Gastrocnemius medialis (tissue), 4 donors: Measurements from ENCODE around the gene FLNB.

Experiments
- POLR2A ChIP-seq, 2 donors: fragments of 450-650 bp; IDR thresholded peaks; one replicate each; pipeline ENCODE4 v1.6.1; 2017; ENCODE audit warnings: antibody characterized with exemption in 2 of 2, mild to moderate bottlenecking in 2 of 2, moderate library complexity in 2 of 2
- TF ChIP-seq, protein P1 (sequence below), 5 experiments: fragments of 450-650 bp in 3 of 5; fragments of 200-600 bp in 2 of 5; sonication (generic) in 2 of 5; IDR thresholded peaks in 4 of 5; conservative IDR thresholded peaks in 1 of 5; 1 replicate in 4 of 5; 2 replicates in 1 of 5; pipeline ENCODE4 v1.5.1; 2016 to 2019; ENCODE audit warnings: antibody characterized with exemption in 5 of 5, mild to moderate bottlenecking in 3 of 5, moderate library complexity in 3 of 5

DNA sequence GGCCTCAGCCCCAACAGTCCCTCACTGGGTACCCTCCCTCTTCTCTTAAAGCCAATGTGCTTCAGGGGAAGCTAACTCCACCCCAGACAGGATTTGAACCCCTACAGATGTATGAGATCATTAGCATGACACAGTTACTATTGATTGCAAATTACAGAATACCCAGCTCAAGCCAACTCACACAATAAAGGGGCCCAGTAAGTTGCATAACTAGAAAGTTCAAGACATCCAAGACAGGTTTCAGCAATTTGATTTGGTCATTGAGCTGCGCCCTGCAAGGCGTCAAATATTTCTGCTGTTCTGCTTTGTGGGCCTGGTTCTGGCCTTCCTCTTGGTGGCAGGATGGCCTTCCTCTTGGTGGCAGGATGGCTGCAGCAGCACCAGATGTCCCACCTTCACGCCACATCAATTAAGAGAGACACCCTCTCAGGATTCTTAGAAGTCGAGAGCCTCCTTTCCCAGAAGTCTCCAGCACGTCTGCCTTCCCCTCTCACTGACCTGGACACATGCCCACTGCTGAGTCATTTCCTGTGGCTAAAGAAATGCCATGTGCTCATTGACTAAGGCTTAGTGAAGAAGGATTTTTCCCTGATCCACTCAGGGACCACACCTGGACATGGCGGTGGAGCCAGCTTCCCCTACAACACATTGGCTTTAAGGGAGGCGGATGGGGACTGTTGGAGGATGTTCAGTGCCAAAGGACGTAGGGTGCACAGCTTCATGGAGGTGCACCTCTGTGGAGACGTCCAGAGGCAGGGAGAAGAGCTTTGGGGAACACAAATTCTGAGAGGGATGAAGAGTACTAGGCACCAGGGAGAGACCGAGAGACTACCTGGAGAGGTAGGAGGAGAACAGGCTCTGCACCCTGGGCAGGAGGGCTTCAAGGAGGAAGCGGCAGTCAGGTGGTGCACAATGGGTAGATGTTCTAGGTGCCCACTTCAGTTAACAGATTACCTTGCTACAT lies 153.5 kb downstream of the FLNB start:
- no peak for TF ChIP-seq POLR2A (IDR thresholded peaks at IDR 0.05)
- TF ChIP-seq, protein P1, sequence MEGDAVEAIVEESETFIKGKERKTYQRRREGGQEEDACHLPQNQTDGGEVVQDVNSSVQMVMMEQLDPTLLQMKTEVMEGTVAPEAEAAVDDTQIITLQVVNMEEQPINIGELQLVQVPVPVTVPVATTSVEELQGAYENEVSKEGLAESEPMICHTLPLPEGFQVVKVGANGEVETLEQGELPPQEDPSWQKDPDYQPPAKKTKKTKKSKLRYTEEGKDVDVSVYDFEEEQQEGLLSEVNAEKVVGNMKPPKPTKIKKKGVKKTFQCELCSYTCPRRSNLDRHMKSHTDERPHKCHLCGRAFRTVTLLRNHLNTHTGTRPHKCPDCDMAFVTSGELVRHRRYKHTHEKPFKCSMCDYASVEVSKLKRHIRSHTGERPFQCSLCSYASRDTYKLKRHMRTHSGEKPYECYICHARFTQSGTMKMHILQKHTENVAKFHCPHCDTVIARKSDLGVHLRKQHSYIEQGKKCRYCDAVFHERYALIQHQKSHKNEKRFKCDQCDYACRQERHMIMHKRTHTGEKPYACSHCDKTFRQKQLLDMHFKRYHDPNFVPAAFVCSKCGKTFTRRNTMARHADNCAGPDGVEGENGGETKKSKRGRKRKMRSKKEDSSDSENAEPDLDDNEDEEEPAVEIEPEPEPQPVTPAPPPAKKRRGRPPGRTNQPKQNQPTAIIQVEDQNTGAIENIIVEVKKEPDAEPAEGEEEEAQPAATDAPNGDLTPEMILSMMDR (IDR thresholded peaks at IDR 0.05 in 4 of 5, conservative IDR thresholded peaks at IDR 0.05 in 1 of 5): no peak
